Measurements from ENCODE around the gene CNTFR. TPM values are rescaled to one million over a fixed set of nuclear protein-coding genes. Genes with fewer than 3 reads are reported as not detected.

Gene CNTFR
- total RNA-seq, 6 experiments from 2014 or later: 0.71 to 12.5 (median 3.4) TPM

- H3K4me3 ChIP-seq: peak overlapping the region in 2 of 3 donors; percentile 49 to 50
- DNase-seq: no peak
- TF ChIP-seq, protein P1, sequence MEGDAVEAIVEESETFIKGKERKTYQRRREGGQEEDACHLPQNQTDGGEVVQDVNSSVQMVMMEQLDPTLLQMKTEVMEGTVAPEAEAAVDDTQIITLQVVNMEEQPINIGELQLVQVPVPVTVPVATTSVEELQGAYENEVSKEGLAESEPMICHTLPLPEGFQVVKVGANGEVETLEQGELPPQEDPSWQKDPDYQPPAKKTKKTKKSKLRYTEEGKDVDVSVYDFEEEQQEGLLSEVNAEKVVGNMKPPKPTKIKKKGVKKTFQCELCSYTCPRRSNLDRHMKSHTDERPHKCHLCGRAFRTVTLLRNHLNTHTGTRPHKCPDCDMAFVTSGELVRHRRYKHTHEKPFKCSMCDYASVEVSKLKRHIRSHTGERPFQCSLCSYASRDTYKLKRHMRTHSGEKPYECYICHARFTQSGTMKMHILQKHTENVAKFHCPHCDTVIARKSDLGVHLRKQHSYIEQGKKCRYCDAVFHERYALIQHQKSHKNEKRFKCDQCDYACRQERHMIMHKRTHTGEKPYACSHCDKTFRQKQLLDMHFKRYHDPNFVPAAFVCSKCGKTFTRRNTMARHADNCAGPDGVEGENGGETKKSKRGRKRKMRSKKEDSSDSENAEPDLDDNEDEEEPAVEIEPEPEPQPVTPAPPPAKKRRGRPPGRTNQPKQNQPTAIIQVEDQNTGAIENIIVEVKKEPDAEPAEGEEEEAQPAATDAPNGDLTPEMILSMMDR (IDR thresholded peaks at IDR 0.05): no peak
- no peak for TF ChIP-seq POLR2A (IDR thresholded peaks at IDR 0.05)
- ATAC-seq: no peak
- H3K27me3 ChIP-seq: no peaks in the 10 kb centered on the region
- H3K4me1 ChIP-seq: peaks cover 0 to 29% (median 5%) of the 10 kb centered on the region in 4 donors
- H3K36me3 ChIP-seq: no peaks in the 10 kb centered on the region
- no peaks in the 10 kb centered on the region for H3K9me3 ChIP-seq
- intact Hi-C loops (cut with DNase I): no loop called here
- no peak overlapping the region for H3K27ac ChIP-seq
- 41% methylated on average over 12 of the region's 20 CpGs for WGBS (ENCODE audit: insufficient coverage, low coverage, low lambda C conversion rate, missing lambda C conversion rate)
Observed at GRCh38 chr9:34627716-34628655, 38.5 kb upstream of the CNTFR start.

- intact Hi-C loops (cut with DNase I): no loop called here
- TF ChIP-seq, protein P1 (IDR thresholded peaks at IDR 0.05): no peak
- no peak for TF ChIP-seq POLR2A (IDR thresholded peaks at IDR 0.05)
- ATAC-seq (no peak), DNase-seq (no peak)
- Histone ChIP-seq H3K4me3 (no peak overlapping the region), H3K4me1 (peaks cover 0 to 17% (median 1%) of the 10 kb centered on the region in 4 donors), H3K27me3 (no peaks in the 10 kb centered on the region), H3K9me3 (no peaks in the 10 kb centered on the region), H3K27ac (no peak overlapping the region), H3K36me3 (no peaks in the 10 kb centered on the region)
- WGBS (ENCODE audit: insufficient coverage, low coverage, low lambda C conversion rate, missing lambda C conversion rate): 54% methylated on average over 2 of the region's 3 CpGs
Observed at GRCh38 chr9:34625186-34625486, 35.6 kb upstream of the CNTFR start.

DNA sequence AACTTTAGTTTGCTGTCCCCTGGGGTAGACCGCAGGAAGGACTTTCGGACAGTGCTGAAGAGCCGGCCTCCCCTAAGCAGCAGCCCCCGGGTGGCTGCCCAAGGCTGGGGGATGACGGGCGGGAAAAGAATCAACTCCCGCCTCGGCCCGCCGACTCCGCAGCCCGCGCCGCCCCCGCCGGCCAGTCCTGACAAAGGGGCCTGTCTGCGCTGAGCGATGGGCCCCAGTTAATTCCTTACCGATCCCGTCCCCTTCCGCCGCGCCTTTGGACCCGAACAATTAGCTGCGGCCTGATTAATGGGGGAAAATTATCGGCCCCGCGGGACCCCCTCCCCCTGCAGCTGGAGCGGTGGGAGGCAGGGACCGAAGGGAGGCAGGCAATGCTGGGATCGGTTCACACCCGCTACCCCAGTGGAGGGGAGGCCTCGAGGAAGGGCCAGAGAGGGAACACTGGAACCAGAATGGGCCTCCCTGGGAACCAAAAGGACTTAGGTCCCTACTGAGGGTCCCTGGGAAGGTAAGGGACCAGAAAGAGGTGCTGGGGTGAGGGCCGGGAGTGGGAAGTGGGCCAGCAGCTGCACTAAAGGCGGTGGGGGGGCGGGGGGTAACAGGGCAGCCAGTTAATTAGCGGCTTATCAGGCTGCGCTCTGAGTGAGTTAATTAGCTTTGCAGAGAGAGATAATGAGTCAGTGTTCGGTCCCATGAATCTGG is 35.1 kb upstream of the CNTFR start:
- ATAC-seq (no peak), DNase-seq (no peak)
- TF ChIP-seq, protein P1 (IDR thresholded peaks at IDR 0.05): no peak
- TF ChIP-seq POLR2A (IDR thresholded peaks at IDR 0.05): no peak
- Histone ChIP-seq H3K36me3 (no peaks in the 10 kb centered on the region), H3K27ac (no peak overlapping the region), H3K9me3 (no peaks in the 10 kb centered on the region), H3K4me1 (peaks cover 0 to 14% (median under 1%) of the 10 kb centered on the region in 4 donors), H3K27me3 (no peaks in the 10 kb centered on the region), H3K4me3 (no peak overlapping the region)
- 45% methylated on average over 13 of the region's 39 CpGs for WGBS (ENCODE audit: insufficient coverage, low coverage, low lambda C conversion rate, missing lambda C conversion rate)
- intact Hi-C loops (cut with DNase I): no loop called here

DNA sequence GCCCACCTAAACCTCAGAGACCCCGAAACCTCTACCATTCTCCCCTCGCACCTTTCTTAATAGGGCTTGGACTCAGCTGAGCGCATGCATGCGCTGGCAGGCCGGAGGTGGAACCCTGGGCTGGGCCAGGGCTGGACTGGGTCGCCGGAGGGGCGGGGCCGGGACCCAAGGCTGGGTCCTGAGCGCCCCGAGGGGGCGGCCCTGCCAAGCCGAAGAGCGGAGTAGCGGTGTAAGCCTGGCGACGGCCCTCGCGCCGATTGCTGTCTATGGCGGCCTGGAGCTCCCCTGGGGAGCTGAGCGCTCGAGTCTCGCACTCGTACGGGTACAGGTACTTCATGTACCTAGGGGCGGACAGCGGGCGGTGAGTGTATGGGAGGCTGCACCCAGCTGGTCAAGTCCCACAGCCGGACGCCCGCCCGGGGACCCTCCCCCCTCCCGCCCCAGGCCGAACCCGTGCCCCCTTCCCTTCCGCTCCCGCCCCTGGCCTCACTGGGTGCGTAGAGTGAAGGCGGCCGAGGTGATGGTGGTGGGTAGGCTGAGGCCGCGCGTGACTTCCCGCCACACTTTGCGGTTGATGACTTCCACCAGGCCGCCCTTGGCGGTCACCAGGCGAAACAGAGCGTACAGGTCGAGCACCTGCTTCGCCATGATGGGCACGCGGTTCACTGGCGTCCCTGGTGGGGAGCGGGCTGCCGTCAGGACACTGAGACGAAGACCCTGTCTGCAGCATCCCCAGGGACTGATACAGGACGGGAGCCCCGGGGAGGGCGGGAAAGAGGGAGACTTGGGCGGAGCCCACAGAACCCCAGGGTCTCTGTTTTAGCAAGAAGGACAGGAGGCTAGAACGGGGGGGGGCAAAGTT is 34.1 kb upstream of the CNTFR start:
- H3K4me1 ChIP-seq: peaks cover 0 to 13% (median 3%) of the 10 kb centered on the region in 4 donors
- no peak for ATAC-seq
- H3K27me3 ChIP-seq: no peaks in the 10 kb centered on the region
- intact Hi-C loops (cut with DNase I): no loop called here
- H3K4me3 ChIP-seq: no peak overlapping the region
- H3K36me3 ChIP-seq: no peaks in the 10 kb centered on the region
- no peaks in the 10 kb centered on the region for H3K9me3 ChIP-seq
- no peak overlapping the region for H3K27ac ChIP-seq
- TF ChIP-seq, protein P1 (IDR thresholded peaks at IDR 0.05): no peak
- DNase-seq: no peak
- 45% methylated on average over 18 of the region's 63 CpGs for WGBS (ENCODE audit: insufficient coverage, low coverage, low lambda C conversion rate, missing lambda C conversion rate)
